ENCODE measurements around the gene VTI1A. TPM values are rescaled to one million over a fixed set of nuclear protein-coding genes. Genes with fewer than 3 reads are reported as not detected.

Gene VTI1A
- total and polyA plus RNA-seq, 2 of the 8 experiments (the other 6 are each of a cell fraction or from before 2014, with no cell fraction given), result 6.0 to 20.0 TPM

DNA sequence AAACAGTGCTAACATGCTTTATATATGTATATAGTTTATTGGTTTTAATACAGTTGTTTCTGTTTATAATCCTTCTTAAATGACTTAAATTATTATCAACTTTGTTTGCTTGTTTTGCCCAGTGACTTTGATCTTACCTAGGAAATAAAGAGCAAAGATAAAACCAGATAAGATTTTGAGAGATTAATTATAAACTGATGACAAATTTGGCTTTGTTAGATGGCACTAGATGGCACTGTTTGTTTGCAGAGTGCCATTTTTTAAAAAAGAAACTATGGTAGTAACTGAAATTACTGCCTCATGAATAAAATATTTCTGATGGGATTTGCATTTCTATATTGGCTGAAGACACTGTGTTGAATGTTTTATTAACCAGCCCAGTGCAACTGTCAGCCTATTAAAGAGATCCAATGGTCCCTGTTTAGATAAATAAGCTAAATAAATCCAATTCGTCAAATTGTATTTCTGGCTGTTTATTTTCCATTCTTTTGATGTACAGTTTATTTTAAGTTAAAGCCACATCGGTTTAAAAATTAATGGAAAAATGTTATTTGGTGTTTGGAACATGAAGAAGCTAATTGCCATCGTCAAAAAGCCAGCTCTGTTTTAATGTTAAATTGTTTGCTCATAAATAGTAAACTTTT, 28.7 kb downstream of the VTI1A start:
- H2BK12ac ChIP-seq (ENCODE audit: low read depth, low read length), result no peak overlapping the region
- no peak overlapping the region for H3K9ac ChIP-seq (replicated peaks in 1 of 4; ENCODE audit: extremely low read depth in 1 of 4, low read depth in 3 of 4, low read length in 3 of 4)
- no peak overlapping the region for H2BK120ac ChIP-seq (replicated peaks; ENCODE audit: low read depth, low read length)
- peaks cover 0 to 2% of the 10 kb centered on the region in 2 experiments for H4K20me1 ChIP-seq (replicated peaks in 1 of 2; ENCODE audit: control insufficient read depth in 1 of 2, insufficient read depth in 2 of 2, low read length in 2 of 2)
- no peak overlapping the region for H4K8ac ChIP-seq (ENCODE audit: extremely low read depth, insufficient read depth, low read length)
- no peak overlapping the region for H2BK20ac ChIP-seq (ENCODE audit: low read length)
- no peak overlapping the region for H3K4ac ChIP-seq (replicated peaks; ENCODE audit: insufficient read length, low read depth, low read length)
- H3K27me3 ChIP-seq (replicated peaks in 1 of 4; ENCODE audit: control insufficient read depth in 3 of 4, extremely low read depth in 1 of 4, insufficient read depth in 3 of 4, low read length in 3 of 4), result no peaks in the 10 kb centered on the region
- POLR2A ChIA-PET (ENCODE audit: partially characterized antibody), result no interaction called here
- H3K36me3 ChIP-seq (ENCODE audit: control insufficient read depth in 2 of 4, insufficient read depth in 4 of 4, low read length in 3 of 4), result no peaks in the 10 kb centered on the region; a peak in 1 of 8 replicates
- H3K23ac ChIP-seq (ENCODE audit: insufficient read length), result no peak overlapping the region
- no peaks in the 10 kb centered on the region for H3K79me2 ChIP-seq (ENCODE audit: control insufficient read depth in 1 of 2, insufficient read depth in 2 of 2, low read length in 2 of 2)
- H3K79me1 ChIP-seq (ENCODE audit: low read depth, low read length), result no peaks in the 10 kb centered on the region
- H3K27ac ChIP-seq (ENCODE audit: low read depth, low read length), result no peak overlapping the region
- no peak overlapping the region for H4K5ac ChIP-seq (ENCODE audit: insufficient read length, low read depth, low read length)
- no peak overlapping the region for H2BK15ac ChIP-seq (ENCODE audit: low read length)
- H4K91ac ChIP-seq (replicated peaks; ENCODE audit: insufficient read length, low read length), result no peak overlapping the region
- no peak for DNase-seq (ENCODE audit: low read depth in 1 of 2, low spot score in 2 of 2)
- peaks cover 0 to 4% (median under 1%) of the 10 kb centered on the region in 4 experiments; a peak in 1 of 7 replicates for H3K4me1 ChIP-seq (replicated peaks in 1 of 4; ENCODE audit: control insufficient read depth in 3 of 4, insufficient read depth in 4 of 4, low read length in 3 of 4)
- no peak overlapping the region for H3K14ac ChIP-seq (ENCODE audit: insufficient read length)
- H3K9me3 ChIP-seq (ENCODE audit: insufficient read depth in 2 of 2, low read depth in 1 of 2, low read length in 1 of 2), result no peaks in the 10 kb centered on the region
- H3K18ac ChIP-seq (ENCODE audit: extremely low read depth, low read length), result no peak overlapping the region
- H3K4me3 ChIP-seq (ENCODE audit: extremely low read depth in 1 of 4, insufficient read depth in 2 of 4, low read depth in 3 of 4, low read length in 4 of 4), result no peak overlapping the region
- WGBS, 2 experiments (ENCODE audit: extremely low coverage in 1 of 2, insufficient coverage in 1 of 2, insufficient read length in 1 of 2, insufficient replicate concordance in 2 of 2, low coverage in 1 of 2, low lambda C conversion rate in 2 of 2, missing lambda C conversion rate in 1 of 2), result 86% methylated on average over 3 of the region's 3 CpGs; no CpG with 5 or more reads in 1 of the 2 experiments
- CTCF ChIA-PET (ENCODE audit: partially characterized antibody), result interaction anchor here (0.7 to 1.2 kb wide), 6 partner anchors 9 to 909 kb away, joined by 3 to 5 read pairs (median 3); no protein-coding TSS in a partner anchor
- no peak overlapping the region for H2AK5ac ChIP-seq (ENCODE audit: low read depth, low read length)
- TF ChIP-seq KDM4A (IDR thresholded peaks at IDR 0.05; ENCODE audit: low read depth, low read length, severe bottlenecking), result no peak
- TF ChIP-seq SUZ12 (IDR thresholded peaks at IDR 0.05; ENCODE audit: low read length), result no peak
- TF ChIP-seq TAF7 (optimal IDR thresholded peaks at IDR 0.05; ENCODE audit: borderline replicate concordance, low read depth, low read length), result no peak
- TF ChIP-seq, protein P1, sequence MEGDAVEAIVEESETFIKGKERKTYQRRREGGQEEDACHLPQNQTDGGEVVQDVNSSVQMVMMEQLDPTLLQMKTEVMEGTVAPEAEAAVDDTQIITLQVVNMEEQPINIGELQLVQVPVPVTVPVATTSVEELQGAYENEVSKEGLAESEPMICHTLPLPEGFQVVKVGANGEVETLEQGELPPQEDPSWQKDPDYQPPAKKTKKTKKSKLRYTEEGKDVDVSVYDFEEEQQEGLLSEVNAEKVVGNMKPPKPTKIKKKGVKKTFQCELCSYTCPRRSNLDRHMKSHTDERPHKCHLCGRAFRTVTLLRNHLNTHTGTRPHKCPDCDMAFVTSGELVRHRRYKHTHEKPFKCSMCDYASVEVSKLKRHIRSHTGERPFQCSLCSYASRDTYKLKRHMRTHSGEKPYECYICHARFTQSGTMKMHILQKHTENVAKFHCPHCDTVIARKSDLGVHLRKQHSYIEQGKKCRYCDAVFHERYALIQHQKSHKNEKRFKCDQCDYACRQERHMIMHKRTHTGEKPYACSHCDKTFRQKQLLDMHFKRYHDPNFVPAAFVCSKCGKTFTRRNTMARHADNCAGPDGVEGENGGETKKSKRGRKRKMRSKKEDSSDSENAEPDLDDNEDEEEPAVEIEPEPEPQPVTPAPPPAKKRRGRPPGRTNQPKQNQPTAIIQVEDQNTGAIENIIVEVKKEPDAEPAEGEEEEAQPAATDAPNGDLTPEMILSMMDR (IDR thresholded peaks at IDR 0.05; ENCODE audit: control extremely low read depth in 1 of 3, insufficient read depth in 1 of 3, low read depth in 1 of 3, low read length in 3 of 3), result peak in 1 of 3 experiments; percentile 22; a peak in 2 of 4 replicates
- TF ChIP-seq CEBPB (IDR thresholded peaks at IDR 0.05; ENCODE audit: low read depth, low read length), result no peak
- no peak for TF ChIP-seq SP4 (IDR thresholded peaks at IDR 0.05; ENCODE audit: low read length)
- no peak for TF ChIP-seq BRCA1 (IDR thresholded peaks at IDR 0.05; ENCODE audit: low read depth, low read length)
- TF ChIP-seq RAD21 (IDR thresholded peaks at IDR 0.05 in 1 of 2, conservative IDR thresholded peaks at IDR 0.05 in 1 of 2; ENCODE audit: low read depth in 2 of 2, low read length in 2 of 2), result peak; percentile 45 to 61
- no peak for TF ChIP-seq BCL11A (IDR thresholded peaks at IDR 0.05; ENCODE audit: low read depth in 2 of 2, low read length in 2 of 2)
- H3K56ac ChIP-seq (replicated peaks; ENCODE audit: insufficient read length, low read depth, low read length), result no peak overlapping the region
- no peak overlapping the region for H3K4me2 ChIP-seq (ENCODE audit: insufficient read depth in 1 of 2, low read depth in 2 of 2, low read length in 2 of 2)
- FAIRE-seq, result no peak
- no peaks in the 10 kb centered on the region for H3K23me2 ChIP-seq (ENCODE audit: low read depth, low read length)
- no peak overlapping the region for H2BK5ac ChIP-seq (ENCODE audit: low read depth, low read length)
- H2AFZ ChIP-seq (ENCODE audit: low read length), result no peak overlapping the region
